PC-3 (cell line): ENCODE measurements around the gene PCA3. TPM values are rescaled to one million over a fixed set of nuclear protein-coding genes. Genes with fewer than 3 reads are reported as not detected.

ENCODE experiments used
- ATAC-seq: fragments of 200-7000 bp; cut with Tn5 transposase; 2 replicates; pipeline ENCODE4 v1.9.1; 2020; ENCODE audit warnings: mild to moderate bottlenecking, moderate library complexity
- BruUV-seq: library from RNA; stranded (reverse); fragments of 400-500 nt; replicated peaks from 2 replicates; lab custom pipeline; 2021; lab: Mats Ljungman, UMichigan
- CTCF ChIA-PET: fragments of 300-600 bp; sonication (Branson Sonifier 250); formaldehyde crosslinking; loops from one replicate; lab custom pipeline; 2022; ENCODE audit warnings: antibody characterized with exemption; lab: Charles Lee
- POLR2A ChIA-PET: fragments of 300-600 bp; sonication (Branson Sonifier 250); formaldehyde crosslinking; loops from one replicate; lab custom pipeline; 2022; ENCODE audit warnings: antibody characterized with exemption; ENCODE audit not compliant: unreplicated experiment; lab: Charles Lee
- DNase-seq: peaks from one replicate; pipeline ENCODE4 v3.0.0-alpha.2; 2015
- H2AFZ ChIP-seq: fragments of 300-600 bp; sonication (generic); 2 replicates; pipeline ENCODE4 v1.6.0; 2016; ENCODE audit warnings: antibody characterized with exemption, low read length
- H3F3A ChIP-seq: fragments of 300-600 bp; sonication (generic); one replicate; pipeline ENCODE4 v1.6.0; 2017; ENCODE audit warnings: antibody characterized with exemption, low read length, control low read depth, mild to moderate bottlenecking; ENCODE audit not compliant: unreplicated experiment
- H3K27ac ChIP-seq: fragments of 300-600 bp; sonication (generic); 2 replicates; pipeline ENCODE4 v1.5.1; 2016; ENCODE audit warnings: mild to moderate bottlenecking, low read length
- H3K27me3 ChIP-seq: fragments of 300-600 bp; sonication (generic); 2 replicates; pipeline ENCODE4 v1.6.1; 2016; ENCODE audit warnings: low read length, mixed read lengths
- H3K36me3 ChIP-seq: fragments of 300-600 bp; sonication (generic); 2 replicates; pipeline ENCODE4 v1.6.1; 2016; ENCODE audit warnings: low read depth, mixed run types, low read length, mixed read lengths
- H3K4me1 ChIP-seq: fragments of 300-600 bp; sonication (generic); 2 replicates; pipeline ENCODE4 v1.5.1; 2016; ENCODE audit warnings: low read length; ENCODE audit not compliant: insufficient read depth
- H3K4me2 ChIP-seq: fragments of 300-600 bp; sonication (generic); 2 replicates; pipeline ENCODE4 v1.6.0; 2016; ENCODE audit warnings: low read length
- H3K4me3 ChIP-seq: fragments of 300-600 bp; sonication (generic); 2 replicates; pipeline ENCODE4 v1.5.1; 2016; ENCODE audit warnings: mild to moderate bottlenecking, low read length, mixed read lengths
- H3K79me2 ChIP-seq: fragments of 300-600 bp; sonication (generic); 2 replicates; pipeline ENCODE4 v1.6.1; 2017; ENCODE audit warnings: low read length, mixed read lengths
- H3K9ac ChIP-seq: fragments of 300-600 bp; sonication (generic); 2 replicates; pipeline ENCODE4 v1.6.0; 2016; ENCODE audit warnings: mild to moderate bottlenecking, low read length
- H3K9me2 ChIP-seq: fragments of 300-600 bp; sonication (generic); replicated peaks from 2 replicates; pipeline ENCODE4 v1.6.1; 2016; ENCODE audit warnings: mixed run types, low read length, mixed read lengths
- H3K9me3 ChIP-seq: fragments of 300-600 bp; sonication (generic); 2 replicates; pipeline ENCODE4 v1.6.1; 2016; ENCODE audit warnings: low read length, mixed read lengths
- H4K20me1 ChIP-seq: fragments of 300-600 bp; sonication (generic); 2 replicates; pipeline ENCODE4 v1.6.1; 2016; ENCODE audit warnings: low read length, mixed read lengths
- CTCF ChIP-seq: fragments of 300-600 bp; sonication (generic); conservative IDR thresholded peaks from 2 replicates; pipeline ENCODE4 v1.5.1; 2017; ENCODE audit warnings: antibody characterized with exemption, low read depth, mild to moderate bottlenecking, low read length
- EZH2 ChIP-seq: fragments of 300-600 bp; sonication (generic); IDR thresholded peaks from one replicate; pipeline ENCODE4 v1.6.1; 2017; ENCODE audit warnings: antibody characterized with exemption, mild to moderate bottlenecking, low read length; ENCODE audit not compliant: unreplicated experiment
- EZH2phosphoT487 ChIP-seq: fragments of 300-600 bp; sonication (generic); IDR thresholded peaks from 2 replicates; pipeline ENCODE4 v1.6.1; 2018; ENCODE audit warnings: mild to moderate bottlenecking, antibody characterized with exemption, low read length, borderline replicate concordance
- intact Hi-C: fragments of 100-400 bp; cut with micrococcal nuclease; formaldehyde crosslinking; loops from 2 replicates; pipeline ENCODE4 v1.9.0; 2023
- total RNA-seq: library from RNA; depleted of rRNA; stranded (reverse); fragments of >200 nt; gene quantifications from 2 replicates; pipeline ENCODE4 v1.2.3, GENCODE V29; 2014

PCA3 gene
- total RNA-seq, 1 experiment from 2014 or later, result not detected

GRCh38 chr9:76787677-76788076 lies 23.4 kb downstream of the PCA3 start:
- Histone ChIP-seq H3K27me3 (no peaks in the 10 kb centered on the region; the same call in 1 of the 2 replicates), H3K79me2 (no peaks in the 10 kb centered on the region), H3K9me3 (no peaks in the 10 kb centered on the region), H3K9ac (no peak overlapping the region), H3K36me3 (no peaks in the 10 kb centered on the region), H3K4me2 (no peak overlapping the region), H3K27ac (no peak overlapping the region), H3F3A (no peaks in the 10 kb centered on the region), H3K4me1 (no peaks in the 10 kb centered on the region), H4K20me1 (no peaks in the 10 kb centered on the region), H2AFZ (no peak overlapping the region), H3K9me2 (no peaks in the 10 kb centered on the region), H3K4me3 (no peak overlapping the region)
- no TSS peak for BruUV-seq
- DNase-seq (no peak), ATAC-seq (no peak)
- ChIA-PET CTCF (no interaction called here), POLR2A (no interaction called here)
- TF ChIP-seq EZH2phosphoT487 (no peak), CTCF (no peak), EZH2 (no peak)
- intact Hi-C loops, result no loop called here

GRCh38 chr9:76789840-76790239 lies 25.6 kb downstream of the PCA3 start:
- Histone ChIP-seq H3K36me3 (no peaks in the 10 kb centered on the region), H3F3A (no peaks in the 10 kb centered on the region), H3K27me3 (peaks cover 3% of the 10 kb centered on the region; the same call in 1 of the 2 replicates), H3K4me3 (no peak overlapping the region), H3K9me2 (no peaks in the 10 kb centered on the region), H4K20me1 (no peaks in the 10 kb centered on the region), H3K9me3 (no peaks in the 10 kb centered on the region), H3K79me2 (no peaks in the 10 kb centered on the region), H2AFZ (no peak overlapping the region), H3K4me2 (no peak overlapping the region), H3K27ac (no peak overlapping the region), H3K4me1 (no peaks in the 10 kb centered on the region), H3K9ac (no peak overlapping the region)
- ChIA-PET CTCF (no interaction called here), POLR2A (no interaction called here)
- no TSS peak for BruUV-seq
- ATAC-seq (no peak), DNase-seq (no peak)
- TF ChIP-seq EZH2, result no peak
- no peak for TF ChIP-seq CTCF
- TF ChIP-seq EZH2phosphoT487, result no peak
- intact Hi-C loops, result no loop called here

GRCh38 chr9:76793784-76794431 lies 29.7 kb downstream of the PCA3 start:
- Histone ChIP-seq H4K20me1 (no peaks in the 10 kb centered on the region), H3K9me2 (no peaks in the 10 kb centered on the region), H2AFZ (no peak overlapping the region), H3K9ac (no peak overlapping the region), H3F3A (no peaks in the 10 kb centered on the region), H3K4me1 (no peaks in the 10 kb centered on the region), H3K27me3 (peaks cover 38% of the 10 kb centered on the region), H3K27ac (no peak overlapping the region), H3K9me3 (no peaks in the 10 kb centered on the region), H3K4me3 (no peak overlapping the region), H3K4me2 (no peak overlapping the region), H3K79me2 (no peaks in the 10 kb centered on the region), H3K36me3 (no peaks in the 10 kb centered on the region)
- ChIA-PET CTCF (no interaction called here), POLR2A (no interaction called here)
- intact Hi-C loops, result no loop called here
- ATAC-seq (no peak), DNase-seq (no peak)
- no TSS peak for BruUV-seq
- TF ChIP-seq EZH2 (no peak), EZH2phosphoT487 (no peak), CTCF (no peak)
